ENCODE data around the gene CCL18. TPM values are rescaled to one million over a fixed set of nuclear protein-coding genes. Genes with fewer than 3 reads are reported as not detected.
A peak's percentile ranks its signal among the peaks of the same experiment; 100 is the strongest.
"Not testable (repeated sequence)": the region's sequence is repeated elsewhere in the genome, so short reads cannot be mapped to it uniquely, and the experiment has no call there.

The CCL18 gene
- total RNA-seq, 1 donor from 2014 or later, result 1.4 TPM

GRCh38 chr17:36069136-36069535 lies 5.1 kb downstream of the CCL18 start:
- no peak for ATAC-seq
- no peak for DNase-seq
- intact Hi-C loops (cut with micrococcal nuclease), result no loop called here

- ATAC-seq, result no peak
- intact Hi-C loops (cut with micrococcal nuclease), result loop anchor here (10.0 kb wide), 1 partner anchor 96 kb away; no protein-coding TSS in a partner anchor
- DNase-seq, result no peak
Measured at GRCh38 chr17:36070427-36070826, 6.4 kb downstream of the CCL18 start.

- intact Hi-C loops (cut with micrococcal nuclease), result loop anchor here (10.0 kb wide), 1 partner anchor 97 kb away; no protein-coding TSS in a partner anchor
- ATAC-seq (no peak), DNase-seq (no peak)
Measured at GRCh38 chr17:36071751-36072150, 7.7 kb downstream of the CCL18 start.

- intact Hi-C loops (cut with micrococcal nuclease), result loop anchor here (10.0 kb wide), 1 partner anchor 98 kb away; no protein-coding TSS in a partner anchor
- no peak for ATAC-seq
- DNase-seq, result peak; percentile 58
Measured at GRCh38 chr17:36072431-36073121, 8.5 kb downstream of the CCL18 start.

- intact Hi-C loops (cut with micrococcal nuclease), result loop anchor here (10.0 kb wide), 1 partner anchor 100 kb away; no protein-coding TSS in a partner anchor
- ATAC-seq (no peak), DNase-seq (no peak)
Measured at GRCh38 chr17:36074365-36074764, 10.3 kb downstream of the CCL18 start.

- ATAC-seq; intact Hi-C loops (cut with micrococcal nuclease); DNase-seq: not testable (repeated sequence)
Measured at GRCh38 chr17:36081681-36082471, 17.8 kb downstream of the CCL18 start.

GRCh38 chr17:36082482-36083120 lies 18.5 kb downstream of the CCL18 start:
- intact Hi-C loops (cut with micrococcal nuclease); DNase-seq: not testable (repeated sequence)
- peak; percentile 90 for ATAC-seq

GRCh38 chr17:36083691-36084090 lies 19.6 kb downstream of the CCL18 start:
- ATAC-seq; DNase-seq; intact Hi-C loops (cut with micrococcal nuclease): not testable (repeated sequence)

- intact Hi-C loops (cut with micrococcal nuclease), result no loop called here
- no peak for DNase-seq
- peak; percentile 76 for ATAC-seq
Measured at GRCh38 chr17:36085765-36086164, 21.7 kb downstream of the CCL18 start.

- intact Hi-C loops (cut with micrococcal nuclease), result no loop called here
- ATAC-seq, result no peak
- DNase-seq, result no peak
Measured at GRCh38 chr17:36086791-36087190, 22.7 kb downstream of the CCL18 start.

GRCh38 chr17:36087471-36087870 lies 23.4 kb downstream of the CCL18 start:
- ATAC-seq; DNase-seq; intact Hi-C loops (cut with micrococcal nuclease): not testable (repeated sequence)

- intact Hi-C loops (cut with micrococcal nuclease); DNase-seq: not testable (repeated sequence)
Measured at GRCh38 chr17:36087897-36088572, 24.0 kb downstream of the CCL18 start.

GRCh38 chr17:36088670-36089338 lies 24.7 kb downstream of the CCL18 start:
- intact Hi-C loops (cut with micrococcal nuclease), result no loop called here
- DNase-seq, result no peak
- ATAC-seq, result peak; percentile 12

More at GRCh38 chr17:36087897-36088572, 24.0 kb downstream of the CCL18 start:
- ATAC-seq, result not testable (repeated sequence)

- no peak for ATAC-seq
- intact Hi-C loops (cut with micrococcal nuclease), result no loop called here
- no peak for DNase-seq
Measured at GRCh38 chr17:36089339-36089865, 25.3 kb downstream of the CCL18 start.

- peak; percentile 73 for ATAC-seq
- intact Hi-C loops (cut with micrococcal nuclease), result no loop called here
- DNase-seq, result no peak
Measured at GRCh38 chr17:36089888-36090836, 26.1 kb downstream of the CCL18 start, which contains the start of gene CCL3. Gene CCL3, minus strand, starts transcription at chr17:36090143. Its CDS starts 85 bp downstream, at chr17:36090058.

GRCh38 chr17:36092230-36092629 lies 28.2 kb downstream of the CCL18 start:
- no peak for DNase-seq
- intact Hi-C loops (cut with micrococcal nuclease), result no loop called here
- no peak for ATAC-seq

- ATAC-seq; DNase-seq; intact Hi-C loops (cut with micrococcal nuclease): not testable (repeated sequence)
Measured at GRCh38 chr17:36092715-36093114, 28.6 kb downstream of the CCL18 start.

Measured in left ventricle myocardium superior (tissue), 1 donor.